HL-60 (cell line): ENCODE measurements around the gene PIGH.

Experiments used
- CTCF ChIP-seq: IDR thresholded peaks from one replicate; pipeline ENCODE4 v1.5.1; 2011; ENCODE audit warnings: low read length, control low read depth, inconsistent platforms; ENCODE audit not compliant: insufficient read depth
- GABPA ChIP-seq: IDR thresholded peaks from 2 replicates; pipeline ENCODE4 v1.6.1; 2012; ENCODE audit warnings: low read depth

GRCh38 chr14:67630186-67630585, 30.1 kb upstream of the PIGH start:
- TF ChIP-seq CTCF (no peak), GABPA (no peak)
